K562 (cell line): ENCODE results near the gene TXNIP. TPM values are rescaled to one million over a fixed set of nuclear protein-coding genes. Genes with fewer than 3 reads are reported as not detected.
A peak's percentile ranks its signal among the peaks of the same experiment; 100 is the strongest.

Source experiments
- DACH1 ChIP-seq: fragments of 450-650 bp; IDR thresholded peaks from 2 replicates; pipeline ENCODE4 v1.6.1; 2018; ENCODE audit not compliant: partially characterized antibody
- LARP7 ChIP-seq: fragments of 450-650 bp; IDR thresholded peaks from 2 replicates; pipeline ENCODE4 v1.6.1; 2016
- MGA ChIP-seq: fragments of 450-650 bp; IDR thresholded peaks from 2 replicates; pipeline ENCODE4 v1.6.1; 2016; ENCODE audit warnings: mild to moderate bottlenecking, moderate library complexity
- MYC ChIP-seq, 2 experiments: fragments of 250-450 bp in 1 of 2; sonication (Bioruptor Pico) in 1 of 2; IDR thresholded peaks; 2 replicates each; pipeline versions ENCODE4 v1.5.1 to v1.6.1; 2012 to 2021; ENCODE audit warnings: low read depth in 2 of 2, borderline replicate concordance in 1 of 2, improper control_type of control experiment in 1 of 2, low read length in 1 of 2, mild to moderate bottlenecking in 1 of 2, moderate library complexity in 1 of 2
- RCOR1 ChIP-seq, 2 experiments: IDR thresholded peaks; 2 replicates each; pipeline ENCODE4 v1.6.1; 2012; ENCODE audit warnings: low read depth in 2 of 2, low read length in 2 of 2, borderline replicate concordance in 1 of 2, improper control_type of control experiment in 1 of 2
- SREBF2 ChIP-seq: sonication (generic); formaldehyde crosslinking; IDR thresholded peaks from 2 replicates; pipeline ENCODE4 v1.4.0; 2020; ENCODE audit warnings: mild to moderate bottlenecking, missing genetic modification reagents
- ZBTB7A ChIP-seq: IDR thresholded peaks from 2 replicates; pipeline ENCODE4 v1.6.1; 2011; ENCODE audit warnings: low read depth, mild to moderate bottlenecking, low read length, moderate library complexity, borderline replicate concordance; ENCODE audit not compliant: control insufficient read depth
- ZNF57 ChIP-seq: fragments of 450-650 bp; formaldehyde crosslinking; IDR thresholded peaks from 2 replicates; pipeline ENCODE4 v1.4.0; 2020; ENCODE audit warnings: mild to moderate bottlenecking, moderate library complexity
- polyA plus RNA-seq, 8 experiments: library from polyadenylated mRNA; depleted of rRNA in 4 of 8; stranded (reverse) in 5 of 8; unstranded in 3 of 8; fragments of >200 nt; fragmentation: Nextera tagmentation in 2 of 8; fragmentation: Illumina TruSeq in 1 of 8; extraction: Ambion mirVana in 2 of 8; extraction: Trizol in 1 of 8; gene quantifications; 2 replicates each; pipeline versions ENCODE4 v1.2.1 to v1.2.3, GENCODE V29; 2011 to 2014; ENCODE audit warnings: inconsistent platforms in 1 of 8, missing spikeins in 1 of 8
- total RNA-seq, 7 experiments: library from RNA; depleted of rRNA in 6 of 7; stranded (reverse); fragments of >200 nt in 6 of 7; fragmentation: Illumina TruSeq in 2 of 7; extraction: Trizol in 2 of 7; gene quantifications; 2 replicates each; pipeline versions ENCODE4 v1.2.1 to v1.2.3, GENCODE V29; 2011 to 2021; ENCODE audit warnings: low replicate concordance in 1 of 7
- TF ChIP-seq, protein P1 (sequence below): sonication (generic); formaldehyde crosslinking; IDR thresholded peaks from 2 replicates; pipeline ENCODE4 v1.8.1; 2023; ENCODE audit warnings: mild to moderate bottlenecking, missing genetic modification reagents
- TF ChIP-seq, protein P2 (sequence below): sonication (generic); formaldehyde crosslinking; IDR thresholded peaks from 2 replicates; pipeline ENCODE4 v1.8.0; 2022; ENCODE audit warnings: mild to moderate bottlenecking, missing genetic modification reagents

TXNIP gene
- total and polyA plus RNA-seq, 9 of the 15 experiments (the other 6 are each of a cell fraction or from before 2014, with no cell fraction given): 120 to 499 (median 257) TPM

GRCh38 chr1:146035048-146035423 is 38.7 kb upstream of the TXNIP start (continued):
- TF ChIP-seq, protein P1, sequence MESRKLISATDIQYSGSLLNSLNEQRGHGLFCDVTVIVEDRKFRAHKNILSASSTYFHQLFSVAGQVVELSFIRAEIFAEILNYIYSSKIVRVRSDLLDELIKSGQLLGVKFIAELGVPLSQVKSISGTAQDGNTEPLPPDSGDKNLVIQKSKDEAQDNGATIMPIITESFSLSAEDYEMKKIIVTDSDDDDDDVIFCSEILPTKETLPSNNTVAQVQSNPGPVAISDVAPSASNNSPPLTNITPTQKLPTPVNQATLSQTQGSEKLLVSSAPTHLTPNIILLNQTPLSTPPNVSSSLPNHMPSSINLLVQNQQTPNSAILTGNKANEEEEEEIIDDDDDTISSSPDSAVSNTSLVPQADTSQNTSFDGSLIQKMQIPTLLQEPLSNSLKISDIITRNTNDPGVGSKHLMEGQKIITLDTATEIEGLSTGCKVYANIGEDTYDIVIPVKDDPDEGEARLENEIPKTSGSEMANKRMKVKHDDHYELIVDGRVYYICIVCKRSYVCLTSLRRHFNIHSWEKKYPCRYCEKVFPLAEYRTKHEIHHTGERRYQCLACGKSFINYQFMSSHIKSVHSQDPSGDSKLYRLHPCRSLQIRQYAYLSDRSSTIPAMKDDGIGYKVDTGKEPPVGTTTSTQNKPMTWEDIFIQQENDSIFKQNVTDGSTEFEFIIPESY (CRISPR knock-in tag): no peak
- TF ChIP-seq RCOR1 (IDR thresholded peaks at IDR 0.05; ENCODE audit: borderline replicate concordance in 1 of 2, low read depth in 2 of 2, low read length in 2 of 2): peak in 1 of 2 experiments; percentile 25; a peak in 1 of 4 replicates
- no peak for TF ChIP-seq LARP7
- no peak for TF ChIP-seq DACH1
- TF ChIP-seq, protein P2, sequence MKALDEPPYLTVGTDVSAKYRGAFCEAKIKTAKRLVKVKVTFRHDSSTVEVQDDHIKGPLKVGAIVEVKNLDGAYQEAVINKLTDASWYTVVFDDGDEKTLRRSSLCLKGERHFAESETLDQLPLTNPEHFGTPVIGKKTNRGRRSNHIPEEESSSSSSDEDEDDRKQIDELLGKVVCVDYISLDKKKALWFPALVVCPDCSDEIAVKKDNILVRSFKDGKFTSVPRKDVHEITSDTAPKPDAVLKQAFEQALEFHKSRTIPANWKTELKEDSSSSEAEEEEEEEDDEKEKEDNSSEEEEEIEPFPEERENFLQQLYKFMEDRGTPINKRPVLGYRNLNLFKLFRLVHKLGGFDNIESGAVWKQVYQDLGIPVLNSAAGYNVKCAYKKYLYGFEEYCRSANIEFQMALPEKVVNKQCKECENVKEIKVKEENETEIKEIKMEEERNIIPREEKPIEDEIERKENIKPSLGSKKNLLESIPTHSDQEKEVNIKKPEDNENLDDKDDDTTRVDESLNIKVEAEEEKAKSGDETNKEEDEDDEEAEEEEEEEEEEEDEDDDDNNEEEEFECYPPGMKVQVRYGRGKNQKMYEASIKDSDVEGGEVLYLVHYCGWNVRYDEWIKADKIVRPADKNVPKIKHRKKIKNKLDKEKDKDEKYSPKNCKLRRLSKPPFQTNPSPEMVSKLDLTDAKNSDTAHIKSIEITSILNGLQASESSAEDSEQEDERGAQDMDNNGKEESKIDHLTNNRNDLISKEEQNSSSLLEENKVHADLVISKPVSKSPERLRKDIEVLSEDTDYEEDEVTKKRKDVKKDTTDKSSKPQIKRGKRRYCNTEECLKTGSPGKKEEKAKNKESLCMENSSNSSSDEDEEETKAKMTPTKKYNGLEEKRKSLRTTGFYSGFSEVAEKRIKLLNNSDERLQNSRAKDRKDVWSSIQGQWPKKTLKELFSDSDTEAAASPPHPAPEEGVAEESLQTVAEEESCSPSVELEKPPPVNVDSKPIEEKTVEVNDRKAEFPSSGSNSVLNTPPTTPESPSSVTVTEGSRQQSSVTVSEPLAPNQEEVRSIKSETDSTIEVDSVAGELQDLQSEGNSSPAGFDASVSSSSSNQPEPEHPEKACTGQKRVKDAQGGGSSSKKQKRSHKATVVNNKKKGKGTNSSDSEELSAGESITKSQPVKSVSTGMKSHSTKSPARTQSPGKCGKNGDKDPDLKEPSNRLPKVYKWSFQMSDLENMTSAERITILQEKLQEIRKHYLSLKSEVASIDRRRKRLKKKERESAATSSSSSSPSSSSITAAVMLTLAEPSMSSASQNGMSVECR (CRISPR knock-in tag): no peak
- no peak for TF ChIP-seq ZBTB7A
- TF ChIP-seq ZNF57 (CRISPR knock-in tag): no peak
- TF ChIP-seq SREBF2 (CRISPR knock-in tag): no peak
- TF ChIP-seq MGA: peak; percentile 67; the same call in 1 of the 2 replicates
- TF ChIP-seq MYC (IDR thresholded peaks at IDR 0.05; ENCODE audit: low read depth, low read length): no peak
- no peak for TF ChIP-seq MYC (CRISPR knock-in tag; IDR thresholded peaks at IDR 0.05; ENCODE audit: borderline replicate concordance, low read depth)
